Hepatocyte (in vitro differentiated cells): ENCODE results near the gene SCAPER.

Source experiments
- EZH2 ChIP-seq: fragments of 200-600 bp; sonication (generic); IDR thresholded peaks from 2 replicates; pipeline ENCODE4 v1.6.1; 2016; ENCODE audit warnings: antibody characterized with exemption, mild to moderate bottlenecking, borderline replicate concordance
- EZH2phosphoT487 ChIP-seq: fragments of 200-600 bp; sonication (generic); IDR thresholded peaks from one replicate; pipeline ENCODE4 v1.6.1; 2018; ENCODE audit warnings: antibody characterized with exemption, mild to moderate bottlenecking, low read depth, moderate library complexity; ENCODE audit not compliant: unreplicated experiment, severe bottlenecking
- TF ChIP-seq, protein P1 (sequence below): fragments of 200-600 bp; sonication (generic); IDR thresholded peaks from 2 replicates; pipeline ENCODE4 v1.5.1; 2016; ENCODE audit warnings: antibody characterized with exemption, mild to moderate bottlenecking; ENCODE audit not compliant: poor library complexity

DNA sequence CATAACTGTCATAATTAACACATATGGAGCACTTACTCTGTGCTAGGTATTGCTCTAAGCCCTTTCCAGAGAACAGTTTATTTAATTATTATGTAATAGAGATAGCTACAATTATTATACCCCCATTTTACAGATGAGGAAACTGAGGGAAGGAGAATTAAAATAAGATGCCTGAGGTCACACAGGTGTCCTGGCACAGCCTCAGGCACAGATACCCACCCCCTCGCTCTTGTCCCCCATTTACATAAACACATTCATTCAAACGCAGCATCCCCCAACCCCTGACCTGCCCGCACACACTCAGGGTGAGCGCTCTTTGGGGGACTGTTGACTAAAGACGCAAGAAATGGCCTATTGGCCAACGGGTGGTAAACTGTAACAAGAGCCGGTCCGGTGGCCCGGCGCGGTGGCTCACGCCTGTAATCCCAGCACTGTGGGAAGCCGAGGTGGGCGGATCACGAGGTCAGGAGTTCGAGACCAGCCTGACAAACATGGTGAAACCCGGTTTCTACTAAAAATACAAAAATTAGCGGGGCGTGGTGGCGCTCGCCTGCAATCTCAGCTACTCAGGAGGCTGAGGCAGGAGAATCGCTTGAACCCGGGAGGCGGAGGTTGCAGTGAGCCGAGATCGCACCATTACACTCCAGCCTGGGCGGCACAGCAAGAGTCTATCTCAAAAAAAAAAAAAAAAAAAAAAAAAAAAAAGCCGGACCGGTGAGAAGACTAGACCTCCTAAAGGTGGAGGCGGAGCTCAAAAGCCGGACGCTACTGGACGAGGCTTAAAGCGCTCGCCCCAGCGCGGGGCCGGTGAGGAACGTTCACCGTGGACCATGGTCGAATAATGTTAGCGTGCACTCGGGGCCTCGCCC is 570.5 kb downstream of the SCAPER start:
- TF ChIP-seq, protein P1, sequence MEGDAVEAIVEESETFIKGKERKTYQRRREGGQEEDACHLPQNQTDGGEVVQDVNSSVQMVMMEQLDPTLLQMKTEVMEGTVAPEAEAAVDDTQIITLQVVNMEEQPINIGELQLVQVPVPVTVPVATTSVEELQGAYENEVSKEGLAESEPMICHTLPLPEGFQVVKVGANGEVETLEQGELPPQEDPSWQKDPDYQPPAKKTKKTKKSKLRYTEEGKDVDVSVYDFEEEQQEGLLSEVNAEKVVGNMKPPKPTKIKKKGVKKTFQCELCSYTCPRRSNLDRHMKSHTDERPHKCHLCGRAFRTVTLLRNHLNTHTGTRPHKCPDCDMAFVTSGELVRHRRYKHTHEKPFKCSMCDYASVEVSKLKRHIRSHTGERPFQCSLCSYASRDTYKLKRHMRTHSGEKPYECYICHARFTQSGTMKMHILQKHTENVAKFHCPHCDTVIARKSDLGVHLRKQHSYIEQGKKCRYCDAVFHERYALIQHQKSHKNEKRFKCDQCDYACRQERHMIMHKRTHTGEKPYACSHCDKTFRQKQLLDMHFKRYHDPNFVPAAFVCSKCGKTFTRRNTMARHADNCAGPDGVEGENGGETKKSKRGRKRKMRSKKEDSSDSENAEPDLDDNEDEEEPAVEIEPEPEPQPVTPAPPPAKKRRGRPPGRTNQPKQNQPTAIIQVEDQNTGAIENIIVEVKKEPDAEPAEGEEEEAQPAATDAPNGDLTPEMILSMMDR, result no peak
- no peak for TF ChIP-seq EZH2
- TF ChIP-seq EZH2phosphoT487, result no peak
